Measurements from ENCODE around the gene TRAF7.

The TRAF7 gene

DNA sequence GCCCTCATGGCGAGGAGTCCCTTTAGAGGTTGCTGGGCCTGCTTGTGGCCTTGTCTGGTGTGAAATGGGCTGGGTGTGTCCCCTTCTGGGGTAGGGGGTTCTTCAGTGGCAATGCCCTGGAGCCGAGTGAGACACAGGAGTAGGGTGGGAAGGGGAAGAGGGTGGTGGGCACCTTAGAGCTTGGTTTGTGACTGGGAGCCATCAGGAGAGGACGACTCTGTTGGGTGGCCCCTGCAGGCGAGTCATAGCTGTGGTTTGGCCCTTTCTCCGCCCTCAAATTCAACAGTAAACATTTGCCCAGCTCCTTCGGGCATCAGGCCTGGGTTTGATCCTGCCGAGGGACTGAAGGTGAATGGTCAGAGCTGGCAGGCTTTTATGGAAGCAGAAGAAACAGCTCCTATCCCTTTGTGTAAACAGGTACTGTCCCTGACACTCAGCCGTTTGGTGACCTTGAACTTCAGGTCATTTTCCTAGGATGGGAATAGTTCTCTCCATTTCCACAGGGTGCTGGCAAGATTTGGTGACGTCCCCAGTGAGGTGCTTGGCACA is 70.7 kb downstream of the TRAF7 start:
- DNase-seq: no peak

DNA sequence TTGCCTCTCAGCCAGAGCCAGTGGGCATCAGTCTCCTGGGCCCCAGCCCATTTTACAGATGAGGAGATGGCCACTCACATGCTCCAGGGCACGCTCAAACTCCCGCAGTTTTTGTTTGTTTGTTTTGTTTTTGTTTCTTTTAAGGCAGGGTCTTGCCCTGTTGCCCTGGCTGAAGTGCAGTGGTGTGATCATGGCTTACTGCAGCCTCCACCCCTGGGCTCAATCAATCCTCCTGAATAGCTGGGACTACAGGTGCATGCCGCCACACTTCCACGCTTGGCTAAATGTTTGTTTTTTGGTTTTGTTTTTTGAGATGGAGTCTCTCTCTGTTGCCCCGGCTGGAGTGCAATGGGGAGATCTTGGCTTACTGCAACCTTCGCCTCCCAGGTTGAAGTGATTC is 71.3 kb downstream of the TRAF7 start:
- no peak for DNase-seq
